HG03066 (cell line): ENCODE data around the gene PMS1.
"Not testable (repeated sequence)": the region's sequence is repeated elsewhere in the genome, so short reads cannot be mapped to it uniquely, and the experiment has no call there.

ENCODE experiments used
- ATAC-seq: cut with Tn5 transposase; IDR thresholded peaks from one replicate; pipeline ENCODE4 v1.9.1; 2021; ENCODE audit warnings: low read depth; ENCODE audit not compliant: unreplicated experiment

Gene PMS1

DNA sequence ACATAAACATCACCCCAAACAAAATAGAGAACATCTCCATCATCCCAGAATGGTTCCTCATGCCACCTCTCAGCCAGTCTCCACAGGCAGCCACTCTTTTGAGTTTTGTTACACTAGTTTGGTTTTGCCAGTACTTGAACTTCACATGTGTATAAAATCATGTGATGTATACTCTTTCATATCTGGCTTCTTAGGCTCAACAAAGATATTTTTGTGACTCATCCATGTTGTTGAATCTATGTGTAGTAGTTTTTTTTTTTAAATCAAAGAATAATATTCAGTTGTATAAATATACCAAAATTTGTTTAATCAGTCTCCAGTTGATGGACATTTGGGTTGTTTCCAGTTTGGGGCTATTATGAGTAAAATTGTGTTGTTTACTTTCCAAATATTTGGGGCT lies 75.9 kb downstream of the PMS1 start:
- ATAC-seq, result no peak

DNA sequence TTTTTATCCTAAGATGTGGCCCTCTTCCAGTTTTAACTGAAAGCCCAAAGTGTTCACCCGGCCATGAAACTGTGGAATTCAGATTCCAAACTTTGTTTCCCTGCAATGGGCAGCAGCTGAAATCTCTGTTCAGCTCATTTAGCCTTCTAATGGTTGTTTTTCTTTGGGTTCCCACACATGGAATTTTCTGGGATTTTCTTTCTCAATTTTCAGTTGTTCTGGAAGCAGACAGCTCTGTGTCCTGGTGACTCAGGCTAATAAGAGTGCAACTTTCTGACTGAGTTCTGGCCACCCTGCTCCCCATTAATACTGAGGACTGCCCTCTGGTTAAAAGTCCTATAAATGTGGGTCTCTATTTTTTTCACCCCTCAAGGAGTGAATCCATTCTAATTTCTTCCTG lies 78.5 kb downstream of the PMS1 start:
- ATAC-seq, result no peak

DNA sequence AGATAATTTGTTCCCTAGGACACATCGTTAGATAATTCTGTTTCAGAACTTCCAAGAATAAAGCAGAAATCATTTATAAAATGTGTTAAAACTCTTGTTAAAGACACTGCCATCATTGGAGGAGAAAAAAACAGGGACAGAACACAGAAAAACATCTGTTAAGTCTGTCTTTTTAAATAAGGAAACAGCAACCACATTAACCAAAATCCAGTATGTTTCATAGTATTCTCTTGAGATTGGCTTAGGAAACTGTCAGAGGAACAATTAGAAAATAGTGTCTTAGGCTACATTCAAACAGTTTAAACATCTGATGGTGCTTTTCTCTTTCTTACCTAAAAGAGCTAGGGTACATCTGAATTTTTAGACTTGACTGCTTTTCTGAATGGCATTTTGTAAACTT lies 81.6 kb downstream of the PMS1 start:
- ATAC-seq, result no peak

DNA sequence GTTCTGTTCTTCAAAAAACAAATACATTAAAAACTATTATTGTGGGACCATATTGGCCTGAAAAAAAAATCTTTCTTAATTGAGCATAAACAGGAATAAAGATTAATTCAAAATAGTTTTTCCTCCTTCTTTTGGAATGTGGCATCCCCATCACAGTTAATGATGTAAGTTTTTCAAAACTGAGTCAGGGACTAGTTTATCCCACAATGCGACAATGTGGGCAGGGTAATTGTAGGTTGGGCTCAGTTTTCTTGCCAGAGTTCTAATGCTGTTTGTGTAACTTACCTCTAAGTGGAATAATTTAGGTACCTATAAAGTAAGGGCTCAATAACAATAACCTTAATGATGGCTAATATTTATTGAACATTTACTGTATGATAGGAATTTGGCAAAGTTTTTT lies 82.0 kb downstream of the PMS1 start:
- ATAC-seq, result no peak

DNA sequence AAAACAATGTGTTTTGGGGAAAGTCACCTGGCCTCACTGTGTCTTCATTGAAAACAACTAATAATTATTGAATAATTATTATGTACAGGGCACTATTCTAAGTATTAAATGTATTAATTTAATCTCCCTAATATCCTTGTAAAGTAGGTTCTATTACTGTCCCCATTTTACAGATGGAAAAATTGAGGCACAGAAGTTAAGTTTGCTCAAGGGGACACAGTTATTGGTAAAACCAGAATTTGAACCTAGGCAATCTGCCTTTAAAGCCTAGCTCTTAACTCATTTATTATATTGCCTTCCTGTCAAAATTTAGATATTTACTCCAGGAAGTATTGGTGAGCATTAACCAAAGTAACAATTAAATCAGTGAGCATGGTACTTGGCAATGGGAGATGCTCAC lies 84.6 kb downstream of the PMS1 start:
- no peak for ATAC-seq

DNA sequence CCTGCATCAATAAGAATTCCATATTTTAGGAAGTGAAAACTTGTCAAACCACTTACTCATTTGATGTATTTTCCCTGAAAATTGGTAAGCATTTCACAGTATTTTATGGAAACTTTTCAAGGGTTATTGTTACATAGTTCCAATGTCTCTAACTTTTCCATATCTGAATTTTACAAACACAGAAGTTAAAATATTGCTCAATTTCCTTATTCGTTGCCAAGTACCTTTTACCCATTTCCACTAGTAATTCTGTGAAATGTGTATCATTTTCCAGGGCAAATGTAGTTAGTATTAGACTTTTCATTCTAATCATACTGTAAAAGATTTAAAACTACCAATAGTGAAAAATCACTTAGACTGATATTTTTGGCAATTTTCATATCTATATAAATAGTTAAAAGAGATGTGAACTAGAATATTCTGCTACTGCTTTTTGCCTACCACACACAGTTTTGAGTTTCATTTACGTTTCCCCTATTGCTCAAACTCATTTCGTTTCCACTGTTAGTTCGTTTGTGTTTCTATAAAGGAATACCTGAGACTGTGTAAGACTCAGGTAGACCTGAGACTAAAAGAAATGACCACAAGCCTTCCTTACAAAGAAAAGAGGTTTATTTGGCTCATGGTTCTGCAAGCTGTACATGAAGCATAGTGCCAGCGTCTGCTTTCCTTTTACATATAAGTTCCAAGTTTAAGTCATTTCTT lies 86.3 kb downstream of the PMS1 start:
- no peak for ATAC-seq

DNA sequence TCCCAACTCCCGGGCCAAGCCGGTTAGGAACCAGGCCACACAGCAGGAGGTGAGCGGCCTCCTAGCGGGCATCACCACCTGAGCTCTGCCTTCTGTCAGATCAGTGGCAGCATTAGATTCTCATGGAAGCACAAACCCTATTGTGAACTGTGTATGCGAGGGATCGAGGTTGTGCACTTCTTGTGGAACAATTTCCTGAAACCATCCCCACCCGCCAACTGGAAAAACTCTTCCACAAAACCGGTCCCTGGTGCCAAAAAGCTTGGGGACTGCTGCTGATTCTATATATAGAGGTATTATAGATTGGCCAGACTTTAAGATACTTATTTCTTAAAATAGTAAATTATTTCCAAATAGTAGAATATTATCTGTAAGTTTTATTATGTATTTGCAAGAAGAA lies 89.4 kb downstream of the PMS1 start:
- no peak for ATAC-seq

DNA sequence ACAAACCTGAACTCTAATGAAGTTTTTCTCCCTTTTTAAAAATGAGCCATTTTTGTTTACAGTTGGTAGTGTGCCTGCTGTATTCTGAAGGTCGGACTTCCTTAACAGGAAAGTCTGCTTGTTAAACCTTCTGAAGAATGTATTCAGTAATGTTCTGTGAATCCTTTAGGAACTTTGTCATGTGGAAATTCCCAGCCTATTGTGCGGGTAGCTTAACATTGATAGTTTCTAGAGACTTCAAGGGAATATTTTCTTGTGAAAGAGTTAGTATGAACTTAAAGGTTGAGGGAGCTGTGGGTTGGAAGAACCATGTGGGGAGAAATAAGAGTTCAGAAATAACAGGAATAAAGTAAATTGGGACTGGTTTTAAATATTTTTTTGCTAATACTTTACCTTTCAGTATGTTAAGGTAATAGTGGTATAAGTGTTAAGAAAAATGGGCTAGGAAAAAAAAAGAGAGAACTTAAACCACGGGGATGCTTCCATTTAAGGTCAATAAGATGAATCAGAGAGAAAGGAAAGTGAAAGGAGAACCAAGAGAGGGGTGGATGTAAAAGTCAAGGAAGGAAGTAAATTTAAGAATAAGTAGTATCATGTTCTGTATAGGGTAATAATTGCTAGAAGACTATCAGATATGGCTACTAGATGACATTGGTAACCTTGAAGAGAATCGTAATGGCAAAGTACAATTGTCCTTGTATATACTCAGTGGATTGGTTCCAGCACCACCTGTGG lies 90.5 kb downstream of the PMS1 start:
- ATAC-seq, result no peak

DNA sequence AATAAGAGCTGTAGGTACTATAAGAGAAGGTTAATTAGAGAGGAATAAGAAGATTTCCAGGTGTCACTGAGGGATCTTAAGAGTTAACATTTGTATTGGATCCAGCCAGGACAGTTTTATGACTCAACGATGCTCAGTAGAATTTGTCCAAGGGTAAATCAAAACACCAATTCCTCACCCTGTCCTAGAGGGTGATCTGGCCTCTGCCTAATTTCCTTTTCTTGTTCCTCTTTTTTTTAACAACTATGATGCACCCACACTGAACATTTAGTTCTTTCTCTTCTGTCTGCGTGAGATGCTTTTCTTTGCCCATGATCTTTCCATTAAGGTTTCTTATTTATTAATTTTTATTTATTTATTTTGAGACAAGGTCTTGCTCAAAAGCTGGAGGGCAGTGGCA lies 92.0 kb downstream of the PMS1 start:
- no peak for ATAC-seq

DNA sequence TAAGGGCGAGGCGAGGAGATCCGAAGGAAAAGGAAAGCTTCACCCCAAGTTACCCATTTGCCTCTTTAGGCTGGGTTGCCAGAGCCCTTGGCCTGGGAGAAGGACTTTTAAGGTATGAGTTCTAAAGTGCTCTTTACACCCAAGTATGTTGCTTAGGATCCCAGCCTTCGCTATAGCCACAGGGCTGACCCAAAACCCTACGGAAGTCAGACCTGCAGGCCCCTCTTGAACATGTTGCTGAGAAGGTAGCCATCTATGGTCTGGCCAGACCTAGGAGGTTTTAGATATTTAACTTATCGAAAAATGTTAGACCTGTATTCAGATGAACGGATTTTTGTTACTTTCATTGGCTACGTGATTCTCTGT lies 95.4 kb downstream of the PMS1 start:
- ATAC-seq, result no peak

DNA sequence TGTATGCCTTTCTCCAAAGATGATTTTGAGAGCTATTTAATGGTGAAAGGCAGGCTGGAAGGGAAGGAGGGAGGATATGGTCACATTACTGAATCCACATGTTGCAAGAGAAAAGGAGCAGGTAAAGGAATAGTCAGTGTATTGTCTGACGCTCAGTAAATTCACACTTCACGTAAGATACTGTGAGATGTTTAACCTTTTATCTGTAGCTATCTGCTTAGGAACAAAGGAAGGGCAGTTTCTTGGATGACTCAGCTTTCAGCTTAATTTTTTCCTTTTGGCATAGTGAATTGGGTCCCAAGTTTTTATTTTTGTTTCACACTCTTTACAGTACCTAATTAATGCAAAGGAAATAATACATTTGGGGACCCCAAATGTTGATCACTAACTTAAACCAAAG lies 96.2 kb downstream of the PMS1 start:
- ATAC-seq, result no peak

DNA sequence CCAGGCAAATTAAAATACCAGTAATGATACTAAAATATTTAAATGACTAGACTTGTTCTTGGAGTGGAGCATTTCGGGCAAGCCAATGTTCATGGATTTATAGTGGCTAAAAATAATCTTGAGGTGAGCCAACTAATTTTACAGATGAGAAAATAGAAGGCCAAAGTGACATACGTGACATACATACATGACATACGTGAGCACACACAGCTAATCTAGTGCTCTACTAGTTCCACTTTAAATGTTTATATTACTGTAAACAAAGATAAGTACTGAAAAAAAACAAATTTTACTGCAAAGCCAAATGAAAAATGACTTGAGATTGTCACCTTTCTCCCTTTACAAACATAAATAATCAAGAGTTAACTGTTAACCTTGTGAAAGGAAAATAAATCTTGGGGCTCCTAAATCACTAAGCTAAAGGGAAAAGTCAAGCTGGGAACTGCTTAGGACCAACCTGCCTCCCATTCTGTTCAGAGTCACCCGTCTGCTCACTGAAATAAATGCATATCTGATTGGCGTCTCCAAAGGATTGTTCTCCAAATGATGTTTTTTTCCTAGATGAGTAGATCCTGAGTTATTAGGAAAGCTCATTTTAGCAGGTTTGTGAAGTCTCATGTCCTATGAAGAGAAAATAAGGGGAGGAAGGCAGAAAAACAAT lies 96.7 kb downstream of the PMS1 start:
- no peak for ATAC-seq

DNA sequence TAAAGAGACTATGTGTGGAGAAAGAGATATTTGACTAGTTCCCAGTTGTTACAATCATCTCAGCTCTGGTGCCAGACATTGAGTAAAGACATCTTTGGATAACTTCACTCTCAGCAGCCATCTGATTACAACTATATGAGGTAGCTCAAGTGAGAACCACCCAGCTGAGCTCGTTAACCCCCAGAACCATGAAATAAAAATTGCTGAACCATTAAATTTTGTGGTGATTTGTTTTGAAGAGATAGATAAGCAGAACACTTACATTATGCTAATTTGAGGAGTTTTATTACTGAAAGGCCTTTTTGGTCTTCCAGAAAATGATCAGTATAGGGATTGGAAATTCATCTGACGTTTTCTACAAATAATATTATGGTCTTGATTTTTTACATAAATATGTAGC lies 101.1 kb downstream of the PMS1 start:
- ATAC-seq, result no peak

DNA sequence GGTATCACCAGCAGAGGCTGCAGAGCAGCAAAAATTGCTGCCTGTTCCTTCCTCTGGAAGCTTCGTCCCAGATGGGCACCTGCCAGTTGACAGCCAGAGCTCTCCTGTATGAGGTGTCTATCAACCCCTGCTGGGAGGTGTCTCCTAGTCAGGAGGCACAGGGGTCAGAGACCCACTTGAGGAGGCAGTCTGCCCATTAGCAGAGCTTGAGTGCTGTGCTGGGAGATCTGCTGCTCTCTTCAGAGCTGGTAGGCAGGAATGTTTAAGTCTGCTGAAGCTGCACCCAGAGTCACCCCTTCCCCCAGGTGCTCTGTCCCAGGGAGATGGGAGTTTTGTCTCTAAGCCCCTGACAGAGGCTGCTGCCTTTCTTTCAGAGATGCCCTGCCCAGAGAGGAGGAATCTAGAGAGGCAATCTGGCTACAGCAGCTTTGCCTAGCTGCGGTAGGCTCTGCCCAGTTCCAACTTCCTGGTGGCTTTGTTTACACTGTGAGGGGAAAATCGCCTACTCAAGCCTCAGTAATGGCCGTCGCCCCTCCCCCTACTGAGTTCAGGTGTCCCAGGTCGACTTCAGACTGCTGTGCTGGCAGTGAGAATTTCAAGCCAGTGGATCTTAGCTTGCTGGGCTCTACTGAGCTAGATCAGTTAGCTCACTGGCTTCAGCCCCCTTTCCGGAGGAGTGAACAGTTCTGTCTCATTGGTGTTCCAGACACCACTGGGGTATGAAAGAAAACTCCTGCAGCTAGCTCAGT lies 108.5 kb downstream of the PMS1 start:
- not testable (repeated sequence) for ATAC-seq

DNA sequence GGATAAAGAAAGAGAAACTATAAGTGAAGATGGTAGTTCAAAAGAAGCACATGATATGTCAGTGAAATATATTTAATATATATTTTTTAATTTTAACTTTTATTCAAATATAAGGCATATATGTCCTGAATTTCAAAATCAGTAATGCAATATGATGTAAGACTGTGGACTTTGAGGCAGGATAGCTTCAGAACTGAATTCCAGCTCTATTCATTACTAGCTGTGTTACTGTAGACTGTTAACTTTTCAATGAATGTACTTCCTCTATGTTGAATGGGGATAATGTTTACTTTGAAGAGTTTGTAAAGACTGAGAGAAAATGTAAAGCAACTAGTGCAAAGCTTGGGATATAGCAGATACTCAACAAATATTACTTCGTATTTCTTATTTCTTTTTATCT lies 112.6 kb downstream of the PMS1 start:
- ATAC-seq, result no peak

DNA sequence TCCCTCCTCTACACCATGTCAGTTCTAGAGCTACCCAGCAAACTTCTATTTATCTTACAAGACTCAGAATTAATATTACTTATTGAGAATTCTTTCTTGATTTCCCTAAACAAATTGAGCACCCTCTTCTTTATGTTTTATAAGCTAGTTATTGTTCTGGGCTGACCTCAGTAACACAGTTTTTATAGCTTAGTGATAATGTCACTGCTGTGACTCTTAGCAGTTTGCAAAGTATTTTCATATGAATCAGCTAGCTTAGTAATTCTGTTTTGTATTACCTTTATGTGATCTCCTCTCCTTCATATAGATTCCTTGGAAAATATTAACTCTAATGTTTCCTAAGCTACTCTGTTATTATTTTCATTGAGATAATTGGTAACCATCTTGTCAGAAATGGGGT lies 114.9 kb downstream of the PMS1 start:
- no peak for ATAC-seq

DNA sequence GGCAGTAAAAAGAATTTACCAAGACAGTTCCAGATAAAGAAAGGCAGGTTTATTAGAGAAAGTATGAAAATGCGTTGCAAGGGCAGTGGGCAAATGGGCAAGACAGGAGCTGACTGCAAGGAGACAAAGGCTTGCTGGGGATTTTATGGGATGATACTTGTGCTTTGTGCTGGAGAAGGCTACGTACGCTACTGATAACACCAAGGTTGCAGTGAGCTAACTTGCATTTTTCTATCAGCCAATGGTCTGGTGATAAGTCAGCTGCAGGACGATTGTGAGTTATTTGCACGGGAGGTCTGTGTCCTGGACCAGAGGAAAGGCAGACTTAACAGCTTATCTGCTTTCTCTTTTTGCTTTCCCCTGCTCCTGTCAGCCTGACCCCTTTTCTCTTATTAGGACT lies 116.5 kb downstream of the PMS1 start:
- no peak for ATAC-seq

DNA sequence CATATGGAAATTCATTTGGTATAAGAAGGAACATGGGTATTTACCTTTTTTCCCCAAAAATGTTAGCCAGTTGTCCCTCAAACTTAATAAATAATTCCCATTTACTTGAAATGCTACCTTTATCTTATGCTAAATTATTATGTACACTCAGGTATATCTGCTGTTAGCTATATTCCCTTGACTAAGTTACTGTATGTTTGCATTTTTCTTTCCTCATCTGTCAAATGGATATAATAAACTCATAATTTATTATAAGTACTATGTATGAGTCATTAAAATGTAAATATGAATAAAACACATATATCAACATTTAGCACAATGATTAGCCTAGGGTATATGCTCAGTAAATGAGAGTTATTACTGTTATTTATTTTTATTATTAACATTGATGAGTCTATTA lies 117.4 kb downstream of the PMS1 start:
- ATAC-seq, result no peak

DNA sequence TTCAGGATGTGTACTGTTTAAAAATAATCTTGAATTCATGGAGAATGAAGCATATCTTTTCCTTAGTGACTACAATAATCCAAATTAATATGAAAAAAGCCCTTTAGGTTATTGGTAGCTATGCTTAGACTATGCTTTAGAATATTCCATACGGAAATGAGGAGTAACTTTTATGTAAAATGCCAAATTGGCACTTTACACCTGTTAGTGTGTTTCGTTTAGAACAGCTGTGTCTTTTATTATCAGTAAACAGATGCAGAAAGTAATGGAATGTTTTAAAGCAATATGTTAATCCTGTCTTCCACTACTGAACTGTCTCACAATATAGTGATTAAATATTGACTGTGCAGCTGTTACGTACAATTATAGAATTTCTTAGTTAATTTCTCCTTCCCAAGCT lies 129.6 kb downstream of the PMS1 start:
- ATAC-seq, result no peak

DNA sequence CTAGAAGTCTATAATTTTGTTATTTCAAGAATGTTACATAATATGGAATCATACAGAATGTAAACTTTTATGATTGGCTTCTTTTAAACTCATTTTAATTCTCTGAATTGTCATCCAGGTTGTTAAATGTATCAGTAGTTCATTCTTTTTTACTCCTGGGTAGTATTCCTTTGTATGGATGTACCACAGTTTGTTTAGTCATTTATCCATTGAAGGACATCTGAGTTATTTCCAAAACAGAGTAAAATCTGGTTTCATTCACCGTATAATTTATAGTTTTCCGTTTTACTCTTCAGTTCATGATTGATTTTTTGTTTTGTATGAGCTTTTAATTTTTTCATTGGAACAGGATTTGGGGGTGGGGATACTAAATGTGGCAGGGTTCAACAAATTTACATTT lies 132.4 kb downstream of the PMS1 start:
- ATAC-seq, result no peak
